Left colon (tissue), 2 donors: ENCODE results near the gene RXFP2. TPM values are rescaled to one million over a fixed set of nuclear protein-coding genes. Genes with fewer than 3 reads are reported as not detected.

Source experiments
- ATAC-seq: fragments of 200-7000 bp; cut with Tn5 transposase; one replicate; pipeline ENCODE4 v1.9.1; 2020; ENCODE audit warnings: mild to moderate bottlenecking, moderate library complexity
- DNase-seq, 2 donors: peaks; one replicate each; pipeline ENCODE4 v3.0.0-alpha.2; 2020
- intact Hi-C, 2 donors: fragments of 100-400 bp; cut with DNase I in 1 of 2; cut with micrococcal nuclease in 1 of 2; formaldehyde crosslinking; loops; one replicate each; pipeline versions ENCODE4 v1.11.2 to v1.14.0; 2022; cut with DNase I, micrococcal nuclease
- long read RNA-seq: library from polyadenylated mRNA; unstranded; transcript quantifications from one replicate; pipeline ENCODE4 v2.0.0, GENCODE V29; 2021
- total RNA-seq, 2 donors: library from RNA; stranded (reverse); fragmentation: NEBNext Ultra II Directional; extraction: Animal tissue kit (Norgen Biotek cat#: 25700); gene quantifications; one replicate each; pipeline ENCODE4 v1.2.1, GENCODE V29; 2021
- donor health status: DM: no; HTN: no; CAD: no.
- donor health status: DM: yes; HTN: yes; CAD: no.

The RXFP2 gene, protein sequence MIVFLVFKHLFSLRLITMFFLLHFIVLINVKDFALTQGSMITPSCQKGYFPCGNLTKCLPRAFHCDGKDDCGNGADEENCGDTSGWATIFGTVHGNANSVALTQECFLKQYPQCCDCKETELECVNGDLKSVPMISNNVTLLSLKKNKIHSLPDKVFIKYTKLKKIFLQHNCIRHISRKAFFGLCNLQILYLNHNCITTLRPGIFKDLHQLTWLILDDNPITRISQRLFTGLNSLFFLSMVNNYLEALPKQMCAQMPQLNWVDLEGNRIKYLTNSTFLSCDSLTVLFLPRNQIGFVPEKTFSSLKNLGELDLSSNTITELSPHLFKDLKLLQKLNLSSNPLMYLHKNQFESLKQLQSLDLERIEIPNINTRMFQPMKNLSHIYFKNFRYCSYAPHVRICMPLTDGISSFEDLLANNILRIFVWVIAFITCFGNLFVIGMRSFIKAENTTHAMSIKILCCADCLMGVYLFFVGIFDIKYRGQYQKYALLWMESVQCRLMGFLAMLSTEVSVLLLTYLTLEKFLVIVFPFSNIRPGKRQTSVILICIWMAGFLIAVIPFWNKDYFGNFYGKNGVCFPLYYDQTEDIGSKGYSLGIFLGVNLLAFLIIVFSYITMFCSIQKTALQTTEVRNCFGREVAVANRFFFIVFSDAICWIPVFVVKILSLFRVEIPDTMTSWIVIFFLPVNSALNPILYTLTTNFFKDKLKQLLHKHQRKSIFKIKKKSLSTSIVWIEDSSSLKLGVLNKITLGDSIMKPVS
- total RNA-seq = not detected
- long read RNA-seq = 0 reads

GRCh38 chr13:31739226-31739625 is at the start of gene RXFP2:
RXFP2 (plus strand) TSS chr13:31739526; CDS start chr13:31739613, 87 bp downstream.
- no peak for DNase-seq
- ATAC-seq = no peak
- intact Hi-C loops = no loop called here

GRCh38 chr13:31697290-31697689 is 42.0 kb upstream of the RXFP2 start:
- DNase-seq (no peak), ATAC-seq (no peak)
- intact Hi-C loops = no loop called here

DNA sequence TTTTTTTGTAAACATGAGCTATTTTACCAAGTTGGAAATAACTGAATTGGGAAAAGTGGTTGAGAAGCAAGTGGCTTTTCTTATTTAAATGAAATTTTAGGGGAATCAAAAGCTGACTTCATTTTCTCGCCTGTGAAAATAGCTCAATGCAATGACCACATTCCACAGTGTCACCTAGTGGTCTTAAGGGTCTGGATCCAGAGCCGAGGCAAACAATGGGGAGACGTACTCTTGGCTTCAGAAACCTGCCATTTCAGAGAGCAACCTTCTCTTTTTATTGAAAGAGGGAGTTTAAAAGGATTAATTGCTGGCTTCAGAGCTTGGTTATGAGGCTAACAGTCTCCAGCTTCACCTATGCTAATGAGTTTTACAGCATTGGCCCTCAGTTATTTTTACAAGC is 39.7 kb upstream of the RXFP2 start:
- DNase-seq = no peak
- intact Hi-C loops = no loop called here
- no peak for ATAC-seq

DNA sequence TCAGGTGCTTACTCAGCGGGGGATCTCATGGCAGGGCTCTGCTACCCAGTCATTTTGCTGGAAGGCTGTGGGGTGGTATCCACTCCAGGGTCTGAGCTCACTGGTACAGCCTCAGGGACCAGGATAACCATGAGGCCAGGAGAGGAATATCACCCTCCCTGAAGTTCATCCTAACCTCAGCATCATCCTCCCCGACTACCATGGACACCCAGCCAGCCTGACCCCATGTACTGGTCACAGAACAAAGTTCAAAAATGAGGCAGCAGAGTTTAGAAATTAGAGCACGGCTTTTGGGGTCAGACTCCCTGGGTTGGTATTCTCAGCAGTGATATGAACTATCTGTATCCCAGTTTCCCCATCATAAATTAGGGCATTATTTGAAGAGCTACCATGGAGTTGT is 35.5 kb upstream of the RXFP2 start:
- intact Hi-C loops = no loop called here
- ATAC-seq = no peak
- DNase-seq = no peak

- ATAC-seq (no peak), DNase-seq (no peak)
- intact Hi-C loops = no loop called here
Observed at GRCh38 chr13:31706105-31706504, 33.2 kb upstream of the RXFP2 start.

DNA sequence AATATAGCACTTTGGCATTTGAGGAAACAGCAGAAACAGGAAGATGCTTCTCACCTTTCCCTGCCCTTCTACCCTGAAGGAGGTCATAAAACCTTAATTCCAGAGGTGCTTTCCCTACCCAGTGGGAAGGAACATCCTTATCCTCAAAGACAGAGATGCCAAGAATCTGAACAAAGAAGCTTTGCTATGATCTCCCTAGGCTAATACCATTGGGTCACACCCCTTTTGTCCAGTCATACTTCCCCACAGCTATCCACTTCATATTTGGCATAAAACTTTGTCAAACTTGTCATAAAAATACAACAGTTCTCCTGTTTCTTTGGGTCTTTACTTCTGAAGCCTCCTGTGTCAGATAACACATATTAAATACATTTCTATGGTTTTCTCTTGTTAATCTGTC is 21.7 kb upstream of the RXFP2 start:
- no peak for ATAC-seq
- DNase-seq = no peak
- intact Hi-C loops = no loop called here

- intact Hi-C loops = no loop called here
- DNase-seq (no peak), ATAC-seq (no peak)
Observed at GRCh38 chr13:31719214-31719613, 20.1 kb upstream of the RXFP2 start.

GRCh38 chr13:31722673-31723072 is 16.7 kb upstream of the RXFP2 start:
- DNase-seq (no peak), ATAC-seq (no peak)
- intact Hi-C loops = no loop called here

DNA sequence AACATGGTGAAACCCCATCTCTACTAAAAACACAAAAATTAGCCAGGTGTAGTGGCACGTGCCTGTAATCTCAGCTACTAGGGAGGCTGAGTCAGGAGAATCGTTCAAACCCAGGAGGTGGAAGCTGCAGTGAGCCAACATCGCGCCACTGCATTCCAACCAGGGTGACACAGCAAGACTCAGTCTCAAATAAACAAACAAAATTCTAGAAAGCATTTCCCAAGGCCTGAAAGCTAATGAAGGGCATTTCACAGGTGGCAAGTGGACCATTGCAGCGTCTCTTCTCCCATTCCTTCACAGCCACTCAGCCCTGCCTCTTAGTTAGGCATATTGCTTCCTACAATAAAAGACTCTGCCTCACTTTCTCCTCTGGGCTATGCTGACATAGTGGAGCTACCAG is 13.5 kb upstream of the RXFP2 start:
- ATAC-seq = no peak
- intact Hi-C loops = no loop called here

GRCh38 chr13:31731921-31732320 is 7.4 kb upstream of the RXFP2 start:
- DNase-seq (no peak), ATAC-seq (no peak)
- intact Hi-C loops = no loop called here

More for the DNA sequence above, 13.5 kb upstream of the RXFP2 start:
- no peak for DNase-seq

DNA sequence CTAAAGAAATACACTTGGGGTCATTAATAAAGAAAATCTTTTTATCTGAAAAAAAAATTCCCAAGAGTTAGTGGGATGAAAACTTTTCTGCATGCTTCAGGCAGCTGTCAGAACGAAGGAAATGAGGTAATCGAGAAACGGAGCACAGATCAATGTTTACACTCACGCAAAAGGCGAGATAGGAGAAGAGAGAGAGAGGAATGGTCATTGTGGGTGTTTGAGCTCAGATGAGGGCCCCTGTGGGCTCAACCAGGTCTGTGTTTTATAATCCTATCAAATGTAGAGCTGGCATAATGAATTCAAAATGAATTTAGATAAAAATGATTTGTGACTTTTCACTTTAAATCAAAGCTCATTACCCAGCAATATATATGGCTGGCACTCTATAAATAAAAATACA is 6.3 kb upstream of the RXFP2 start:
- intact Hi-C loops = no loop called here
- no peak for ATAC-seq
- no peak for DNase-seq

DNA sequence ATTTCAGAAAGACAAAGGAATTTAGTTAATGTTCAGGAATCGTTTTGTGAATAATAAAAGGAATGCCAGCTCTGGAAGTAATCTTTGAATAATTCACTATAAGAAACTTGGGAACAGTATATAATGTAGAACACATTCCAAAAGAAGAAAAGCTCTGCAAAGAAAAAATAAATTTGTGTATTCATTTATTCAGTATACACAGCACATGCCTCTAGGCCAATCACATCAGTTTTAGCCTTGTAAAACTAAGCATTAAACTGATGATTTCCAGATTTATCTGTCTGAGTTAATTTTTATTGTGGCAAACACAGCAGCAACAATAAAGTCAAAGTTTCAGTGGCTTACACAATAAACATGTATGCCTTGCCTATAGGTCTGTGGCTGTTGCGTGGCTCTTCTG is 5.7 kb upstream of the RXFP2 start:
- ATAC-seq (no peak), DNase-seq (no peak)
- intact Hi-C loops = no loop called here

DNA sequence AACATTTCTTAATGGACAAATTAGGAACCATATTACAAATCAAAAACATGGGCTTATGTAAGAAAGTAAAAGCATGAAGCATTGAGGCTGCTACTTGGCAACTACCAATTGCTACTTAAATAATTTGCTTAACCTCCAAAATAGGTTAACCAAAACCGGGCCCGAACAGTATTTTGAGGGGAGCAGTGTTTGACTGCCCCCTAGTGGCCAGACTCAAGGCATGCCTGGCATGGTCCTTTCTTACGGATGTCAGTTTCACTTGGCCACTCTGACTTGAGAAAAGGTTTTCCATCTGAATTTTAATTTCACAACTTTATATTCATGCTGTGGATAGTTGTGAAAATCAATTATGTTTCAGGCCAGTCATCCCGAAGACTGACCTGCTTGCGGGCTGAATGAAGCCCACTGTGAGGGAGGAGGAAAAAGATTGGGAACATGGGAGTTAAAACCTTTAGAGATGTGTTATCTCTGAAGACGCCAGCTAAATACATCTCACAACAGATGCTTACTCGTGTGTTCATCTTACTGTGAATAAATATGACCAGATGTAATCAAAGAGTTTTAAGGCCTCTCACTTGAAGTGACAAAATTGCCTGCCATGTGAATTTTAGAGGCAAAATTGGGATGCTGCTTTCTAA is 2.9 kb downstream of the RXFP2 start:
- intact Hi-C loops = loop anchor here in 1 of 2 donors (5.0 to 10.0 kb wide), 2 partner anchors 305 to 507 kb away; no protein-coding TSS in a partner anchor
- ATAC-seq (peak; percentile 77), DNase-seq (peak; percentile 28 to 55)

DNA sequence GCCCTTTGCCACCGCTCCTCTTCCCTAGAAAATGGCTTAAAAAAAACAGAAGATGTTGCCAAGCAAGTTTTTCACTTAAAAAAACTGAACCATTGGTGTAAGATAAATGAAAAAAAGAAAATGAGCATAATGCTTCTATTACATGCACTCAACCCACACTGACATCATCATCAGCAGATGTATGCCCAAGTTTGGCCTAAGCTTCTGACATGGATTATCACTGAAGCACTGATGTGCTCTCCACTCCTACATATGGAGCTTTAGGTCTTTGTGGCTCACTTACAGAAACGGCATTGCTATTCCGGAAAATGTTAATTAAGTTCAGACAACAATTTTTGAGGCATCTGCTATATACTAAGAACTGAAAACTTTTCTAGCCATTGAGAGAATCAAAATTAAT is 8.0 kb downstream of the RXFP2 start:
- DNase-seq (no peak), ATAC-seq (no peak)
- intact Hi-C loops = loop anchor here in 1 of 2 donors (10.0 kb wide), 1 partner anchor 512 kb away; no protein-coding TSS in a partner anchor

DNA sequence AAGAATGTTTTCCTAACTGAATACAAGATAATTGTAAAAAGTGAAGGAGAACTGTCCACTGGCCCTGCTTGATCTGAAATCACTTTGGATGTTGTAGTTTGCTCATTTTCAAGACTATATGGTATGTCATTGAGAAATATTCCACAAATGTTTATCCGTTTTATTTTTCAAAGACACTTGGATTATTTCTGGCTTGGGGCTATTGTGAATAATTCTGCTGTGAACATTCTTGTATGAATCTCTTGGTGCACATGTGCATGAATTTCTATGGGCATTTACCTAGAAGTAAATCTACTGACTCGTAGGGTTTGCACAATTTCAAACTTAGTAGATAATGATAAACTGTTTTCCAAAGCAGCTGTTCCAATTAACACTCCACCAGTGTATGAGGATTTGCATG is 8.6 kb downstream of the RXFP2 start:
- intact Hi-C loops = loop anchor here in 1 of 2 donors (10.0 kb wide), 1 partner anchor 513 kb away; no protein-coding TSS in a partner anchor
- ATAC-seq (no peak), DNase-seq (no peak)

- no peak for DNase-seq
- ATAC-seq = no peak
- intact Hi-C loops = loop anchor here in 1 of 2 donors (10.0 kb wide), 1 partner anchor 515 kb away; no protein-coding TSS in a partner anchor
Observed at GRCh38 chr13:31749929-31750328, 10.6 kb downstream of the RXFP2 start.

GRCh38 chr13:31755211-31755610 is 15.9 kb downstream of the RXFP2 start:
- no peak for DNase-seq
- intact Hi-C loops = no loop called here
- ATAC-seq = no peak

GRCh38 chr13:31755803-31756212 is 16.5 kb downstream of the RXFP2 start:
- ATAC-seq (no peak), DNase-seq (no peak)
- intact Hi-C loops = no loop called here

- ATAC-seq = no peak
- intact Hi-C loops = no loop called here
- DNase-seq = no peak
Observed at GRCh38 chr13:31756346-31756745, 17.0 kb downstream of the RXFP2 start.

DNA sequence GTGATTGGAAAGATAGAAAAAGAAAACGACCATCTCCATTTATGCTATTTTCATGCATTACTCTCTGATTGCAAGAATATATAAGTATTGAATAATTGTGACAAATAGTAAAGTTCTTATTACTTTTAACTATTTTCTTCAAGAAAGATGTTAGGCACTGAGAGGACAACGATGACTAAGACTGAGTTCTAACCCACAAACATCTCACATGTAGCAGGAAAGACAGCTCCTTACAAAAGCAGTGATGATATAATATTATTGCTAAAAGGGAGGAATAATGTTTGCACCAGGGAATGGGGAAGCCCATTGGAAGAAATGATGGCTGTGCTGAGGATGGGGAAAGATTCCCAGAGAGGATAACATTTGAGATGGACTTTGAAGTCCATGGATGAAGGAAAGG is 22.6 kb downstream of the RXFP2 start:
- DNase-seq (no peak), ATAC-seq (no peak)
- intact Hi-C loops = no loop called here
